ENCODE data around the gene CDC25A. TPM values are rescaled to one million over a fixed set of nuclear protein-coding genes. Genes with fewer than 3 reads are reported as not detected.

Gene CDC25A
- total RNA-seq, 1 donor from 2014 or later: 1.8 TPM

GRCh38 chr3:48151058-48151806 is 37.0 kb downstream of the CDC25A start:
- no peaks in the 10 kb centered on the region for H3K9me3 Mint-ChIP-seq
- H3K27me3 Mint-ChIP-seq: no peaks in the 10 kb centered on the region
- DNase-seq (peak; percentile 30), ATAC-seq (ENCODE audit: low read depth) (peak; percentile 89)
- intact Hi-C loops (cut with micrococcal nuclease): loop anchor here (1.0 kb wide), 5 partner anchors 62 to 629 kb away; no protein-coding TSS in a partner anchor
- H3K4me1 Mint-ChIP-seq: no peaks in the 10 kb centered on the region
- no peak overlapping the region for H3K27ac Mint-ChIP-seq
- no peak overlapping the region for H3K4me3 Mint-ChIP-seq
- ChIA-PET POLR2A (no interaction called here), CTCF (interaction anchor here (0.6 to 2.7 kb wide), 9 partner anchors 11 to 629 kb away, joined by 3 to 17 read pairs (median 3); no protein-coding TSS in a partner anchor)
- TF ChIP-seq CTCF (IDR thresholded peaks at IDR 0.05): no peak
- H3K36me3 Mint-ChIP-seq (ENCODE audit: low read depth): no peaks in the 10 kb centered on the region

GRCh38 chr3:48143992-48144391 is 44.2 kb downstream of the CDC25A start:
- ATAC-seq (ENCODE audit: low read depth) (no peak), DNase-seq (no peak)
- no peak for TF ChIP-seq CTCF (IDR thresholded peaks at IDR 0.05)
- intact Hi-C loops (cut with micrococcal nuclease): no loop called here
- no peaks in the 10 kb centered on the region for H3K9me3 Mint-ChIP-seq
- H3K27ac Mint-ChIP-seq: no peak overlapping the region
- ChIA-PET CTCF (no interaction called here), POLR2A (interaction anchor here (0.7 kb wide), 1 partner anchor 34 kb away, joined by 3 read pairs; no protein-coding TSS in a partner anchor)
- H3K36me3 Mint-ChIP-seq (ENCODE audit: low read depth): no peaks in the 10 kb centered on the region
- H3K4me1 Mint-ChIP-seq: no peaks in the 10 kb centered on the region
- H3K27me3 Mint-ChIP-seq: no peaks in the 10 kb centered on the region
- no peak overlapping the region for H3K4me3 Mint-ChIP-seq

GRCh38 chr3:48143567-48143966 is 44.6 kb downstream of the CDC25A start:
- ChIA-PET CTCF (no interaction called here), POLR2A (no interaction called here)
- no peak for ATAC-seq (ENCODE audit: low read depth)
- Mint-ChIP-seq H3K4me3 (no peak overlapping the region), H3K27me3 (no peaks in the 10 kb centered on the region), H3K4me1 (no peaks in the 10 kb centered on the region), H3K27ac (no peak overlapping the region), H3K9me3 (no peaks in the 10 kb centered on the region), H3K36me3 (ENCODE audit: low read depth) (no peaks in the 10 kb centered on the region)
- intact Hi-C loops (cut with micrococcal nuclease): no loop called here
- no peak for DNase-seq
- TF ChIP-seq CTCF (IDR thresholded peaks at IDR 0.05): no peak

GRCh38 chr3:48142316-48142870 is 45.8 kb downstream of the CDC25A start:
- Mint-ChIP-seq H3K36me3 (ENCODE audit: low read depth) (no peaks in the 10 kb centered on the region), H3K4me3 (no peak overlapping the region)

More at GRCh38 chr3:48142316-48142870, 45.8 kb downstream of the CDC25A start:
- Mint-ChIP-seq H3K27ac (no peak overlapping the region), H3K27me3 (no peaks in the 10 kb centered on the region), H3K9me3 (no peaks in the 10 kb centered on the region), H3K4me1 (no peaks in the 10 kb centered on the region)
- DNase-seq (no peak), ATAC-seq (ENCODE audit: low read depth) (no peak)
- intact Hi-C loops (cut with micrococcal nuclease): no loop called here
- TF ChIP-seq CTCF (IDR thresholded peaks at IDR 0.05): no peak
- POLR2A ChIA-PET: no interaction called here
- CTCF ChIA-PET: interaction anchor here (0.7 kb wide), 1 partner anchor 12 kb away, joined by 3 read pairs; no protein-coding TSS in a partner anchor

All from activated B cell treated with CpG ODN at 0.5 μM for 24 hours (primary cell).